ENCODE data around the gene SYT6.

- no peak for TF ChIP-seq CTCF (IDR thresholded peaks at IDR 0.05)
- TF ChIP-seq POLR2A (IDR thresholded peaks at IDR 0.05), result no peak
These were observed 23.6 kb upstream of the SYT6 start for GRCh38 chr1:114177282-114177681.
